Measurements from ENCODE around the gene GRPEL2. TPM values are rescaled to one million over a fixed set of nuclear protein-coding genes. Genes with fewer than 3 reads are reported as not detected.
A peak's percentile ranks its signal among the peaks of the same experiment; 100 is the strongest.

GRPEL2 gene
- total and polyA plus RNA-seq, 7 experiments from 2014 or later = 5.9 to 40.1 (median 13.4) TPM

GRCh38 chr5:149372932-149373331 is 27.6 kb downstream of the GRPEL2 start:
- ChIA-PET CTCF (interaction anchor here (1.0 to 8.0 kb wide), 8 partner anchors 9 to 74 kb away, joined by 3 to 147 read pairs (median 6); partner anchors contain the start of gene GRPEL2), POLR2A (interaction anchor here (1.1 to 1.3 kb wide), 2 partner anchors 28 to 56 kb away, joined by 3 read pairs; no protein-coding TSS in a partner anchor)
- Mint-ChIP-seq H3K27me3 (no peaks in the 10 kb centered on the region), H3K27ac (no peak overlapping the region), H3K9me3 (peaks cover 0 to 2% (median 0%) of the 10 kb centered on the region in 11 donors), H3K4me3 (no peak overlapping the region), H3K36me3 (peaks cover 0 to 11% (median 9%) of the 10 kb centered on the region in 5 donors), H3K4me1 (peaks cover 0 to 18% (median 15%) of the 10 kb centered on the region in 7 donors)
- Histone ChIP-seq H3K27ac (ENCODE audit: low read depth, low read length) (no peak overlapping the region), H3K27me3 (ENCODE audit: control insufficient read depth in 2 of 2, insufficient read depth in 2 of 2, low read length in 2 of 2) (no peaks in the 10 kb centered on the region), H3K4me3 (ENCODE audit: low read length) (no peak overlapping the region), H3K4me1 (ENCODE audit: control insufficient read depth in 2 of 2, insufficient read depth in 2 of 2, low read length in 2 of 2) (no peaks in the 10 kb centered on the region), H3K9me3 (ENCODE audit: control insufficient read depth in 2 of 3, low read length in 3 of 3) (no peaks in the 10 kb centered on the region), H3K36me3 (ENCODE audit: control insufficient read depth in 2 of 3, insufficient read depth in 3 of 3, low read length in 3 of 3) (peaks cover 0 to 4% (median 0%) of the 10 kb centered on the region in 3 experiments)
- intact Hi-C loops (cut with micrococcal nuclease) = no loop called here
- DNase-seq (no peak), ATAC-seq (no peak)

- H3K4me1 ChIP-seq (ENCODE audit: control insufficient read depth in 2 of 2, insufficient read depth in 2 of 2, low read length in 2 of 2) = no peaks in the 10 kb centered on the region
- no peak for ATAC-seq
- Mint-ChIP-seq H3K36me3 (peaks cover 0 to 11% (median 9%) of the 10 kb centered on the region in 5 donors), H3K4me1 (peaks cover 0 to 10% (median 6%) of the 10 kb centered on the region in 7 donors), H3K27me3 (no peaks in the 10 kb centered on the region), H3K4me3 (no peak overlapping the region), H3K9me3 (no peaks in the 10 kb centered on the region), H3K27ac (no peak overlapping the region)
- H3K27ac ChIP-seq (ENCODE audit: low read depth, low read length) = no peak overlapping the region
- H3K4me3 ChIP-seq (ENCODE audit: low read length) = no peak overlapping the region
- POLR2A ChIA-PET = no interaction called here
- CTCF ChIA-PET = interaction anchor here (1.9 to 8.0 kb wide), 2 partner anchors 57 to 60 kb away, joined by 6 to 147 read pairs; no protein-coding TSS in a partner anchor
- DNase-seq = peak in 1 of 9 donors; percentile 9
- H3K9me3 ChIP-seq (ENCODE audit: control insufficient read depth in 2 of 3, low read length in 3 of 3) = no peaks in the 10 kb centered on the region
- no peaks in the 10 kb centered on the region for H3K27me3 ChIP-seq (ENCODE audit: control insufficient read depth in 2 of 2, insufficient read depth in 2 of 2, low read length in 2 of 2)
- no peaks in the 10 kb centered on the region for H3K36me3 ChIP-seq (ENCODE audit: control insufficient read depth in 2 of 3, insufficient read depth in 3 of 3, low read length in 3 of 3)
- intact Hi-C loops (cut with micrococcal nuclease) = no loop called here
Measured at GRCh38 chr5:149374303-149374702, 29.0 kb downstream of the GRPEL2 start.

GRCh38 chr5:149374801-149375200 is 29.5 kb downstream of the GRPEL2 start:
- DNase-seq (no peak), ATAC-seq (no peak)
- no peaks in the 10 kb centered on the region for H3K27me3 Mint-ChIP-seq
- peaks cover 0 to 11% (median 9%) of the 10 kb centered on the region in 5 donors for H3K36me3 Mint-ChIP-seq
- H3K27me3 ChIP-seq (ENCODE audit: control insufficient read depth in 2 of 2, insufficient read depth in 2 of 2, low read length in 2 of 2) = no peaks in the 10 kb centered on the region
- no peak overlapping the region for H3K27ac ChIP-seq (ENCODE audit: low read depth, low read length)
- intact Hi-C loops (cut with micrococcal nuclease) = no loop called here
- H3K9me3 ChIP-seq (ENCODE audit: control insufficient read depth in 2 of 3, low read length in 3 of 3) = no peaks in the 10 kb centered on the region
- H3K9me3 Mint-ChIP-seq = no peaks in the 10 kb centered on the region
- POLR2A ChIA-PET = no interaction called here
- no peak overlapping the region for H3K27ac Mint-ChIP-seq
- peaks cover 0 to 9% (median 6%) of the 10 kb centered on the region in 7 donors for H3K4me1 Mint-ChIP-seq
- no peak overlapping the region for H3K4me3 Mint-ChIP-seq
- H3K4me1 ChIP-seq (ENCODE audit: control insufficient read depth in 2 of 2, insufficient read depth in 2 of 2, low read length in 2 of 2) = no peaks in the 10 kb centered on the region
- no peak overlapping the region for H3K4me3 ChIP-seq (ENCODE audit: low read length)
- CTCF ChIA-PET = interaction anchor here (8.0 kb wide), 1 partner anchor 57 kb away, joined by 147 read pairs; no protein-coding TSS in a partner anchor
- no peaks in the 10 kb centered on the region for H3K36me3 ChIP-seq (ENCODE audit: control insufficient read depth in 2 of 3, insufficient read depth in 3 of 3, low read length in 3 of 3)

GRCh38 chr5:149375434-149375833 is 30.1 kb downstream of the GRPEL2 start:
- Histone ChIP-seq H3K27me3 (ENCODE audit: control insufficient read depth in 2 of 2, insufficient read depth in 2 of 2, low read length in 2 of 2) (no peaks in the 10 kb centered on the region), H3K4me3 (ENCODE audit: low read length) (no peak overlapping the region), H3K9me3 (ENCODE audit: control insufficient read depth in 2 of 3, low read length in 3 of 3) (no peaks in the 10 kb centered on the region), H3K36me3 (ENCODE audit: control insufficient read depth in 2 of 3, insufficient read depth in 3 of 3, low read length in 3 of 3) (no peaks in the 10 kb centered on the region), H3K4me1 (ENCODE audit: control insufficient read depth in 2 of 2, insufficient read depth in 2 of 2, low read length in 2 of 2) (no peaks in the 10 kb centered on the region), H3K27ac (ENCODE audit: low read depth, low read length) (no peak overlapping the region)
- ChIA-PET POLR2A (interaction anchor here (0.6 kb wide), 1 partner anchor 896 kb away, joined by 3 read pairs; no protein-coding TSS in a partner anchor), CTCF (interaction anchor here (0.6 to 8.0 kb wide), 4 partner anchors 58 to 424 kb away, joined by 3 to 147 read pairs (median 4); no protein-coding TSS in a partner anchor)
- ATAC-seq (no peak), DNase-seq (no peak)
- Mint-ChIP-seq H3K27me3 (no peaks in the 10 kb centered on the region), H3K9me3 (no peaks in the 10 kb centered on the region), H3K4me3 (no peak overlapping the region), H3K27ac (no peak overlapping the region), H3K36me3 (peaks cover 0 to 11% (median 9%) of the 10 kb centered on the region in 5 donors), H3K4me1 (peaks cover 0 to 8% (median 6%) of the 10 kb centered on the region in 7 donors)
- intact Hi-C loops (cut with micrococcal nuclease) = no loop called here

GRCh38 chr5:149376104-149376503 is 30.8 kb downstream of the GRPEL2 start:
- no peak for ATAC-seq
- Histone ChIP-seq H3K4me3 (ENCODE audit: low read length) (no peak overlapping the region), H3K4me1 (ENCODE audit: control insufficient read depth in 2 of 2, insufficient read depth in 2 of 2, low read length in 2 of 2) (no peaks in the 10 kb centered on the region), H3K27ac (ENCODE audit: low read depth, low read length) (no peak overlapping the region), H3K27me3 (ENCODE audit: control insufficient read depth in 2 of 2, insufficient read depth in 2 of 2, low read length in 2 of 2) (no peaks in the 10 kb centered on the region), H3K9me3 (ENCODE audit: control insufficient read depth in 2 of 3, low read length in 3 of 3) (no peaks in the 10 kb centered on the region), H3K36me3 (ENCODE audit: control insufficient read depth in 2 of 3, insufficient read depth in 3 of 3, low read length in 3 of 3) (no peaks in the 10 kb centered on the region)
- Mint-ChIP-seq H3K36me3 (peaks cover 0 to 11% (median 9%) of the 10 kb centered on the region in 5 donors), H3K27me3 (no peaks in the 10 kb centered on the region), H3K27ac (no peak overlapping the region), H3K9me3 (no peaks in the 10 kb centered on the region), H3K4me3 (no peak overlapping the region), H3K4me1 (peaks cover 0 to 6% (median 5%) of the 10 kb centered on the region in 7 donors)
- DNase-seq = no peak
- ChIA-PET CTCF (interaction anchor here (0.6 to 8.0 kb wide), 3 partner anchors 9 to 217 kb away, joined by 3 to 147 read pairs (median 4); no protein-coding TSS in a partner anchor), POLR2A (interaction anchor here (0.6 to 1.1 kb wide), 2 partner anchors 32 to 896 kb away, joined by 3 to 10 read pairs; no protein-coding TSS in a partner anchor)
- intact Hi-C loops (cut with micrococcal nuclease) = no loop called here

- Mint-ChIP-seq H3K27ac (no peak overlapping the region), H3K36me3 (peaks cover 0 to 11% (median 9%) of the 10 kb centered on the region in 5 donors)
- intact Hi-C loops (cut with micrococcal nuclease) = no loop called here
Measured at GRCh38 chr5:149376711-149377447, 31.6 kb downstream of the GRPEL2 start.

More at GRCh38 chr5:149376711-149377447, 31.6 kb downstream of the GRPEL2 start:
- Mint-ChIP-seq H3K4me1 (peaks cover 0 to 3% (median 2%) of the 10 kb centered on the region in 7 donors), H3K4me3 (no peak overlapping the region), H3K27me3 (no peaks in the 10 kb centered on the region), H3K9me3 (no peaks in the 10 kb centered on the region)
- no peaks in the 10 kb centered on the region for H3K4me1 ChIP-seq (ENCODE audit: control insufficient read depth in 2 of 2, insufficient read depth in 2 of 2, low read length in 2 of 2)
- H3K36me3 ChIP-seq (ENCODE audit: control insufficient read depth in 2 of 3, insufficient read depth in 3 of 3, low read length in 3 of 3) = no peaks in the 10 kb centered on the region
- H3K9me3 ChIP-seq (ENCODE audit: control insufficient read depth in 2 of 3, low read length in 3 of 3) = no peaks in the 10 kb centered on the region
- H3K27me3 ChIP-seq (ENCODE audit: control insufficient read depth in 2 of 2, insufficient read depth in 2 of 2, low read length in 2 of 2) = no peaks in the 10 kb centered on the region
- CTCF ChIA-PET = interaction anchor here (0.6 to 8.0 kb wide), 3 partner anchors 10 to 60 kb away, joined by 3 to 147 read pairs (median 4); no protein-coding TSS in a partner anchor
- no peak overlapping the region for H3K27ac ChIP-seq (ENCODE audit: low read depth, low read length)
- H3K4me3 ChIP-seq (ENCODE audit: low read length) = no peak overlapping the region
- POLR2A ChIA-PET = interaction anchor here (1.1 kb wide), 1 partner anchor 33 kb away, joined by 10 read pairs; no protein-coding TSS in a partner anchor
- DNase-seq = no peak
- no peak for ATAC-seq

Measured in naive thymus-derived CD4-positive, alpha-beta T cell (primary cell).